ENCODE results near the gene ARHGEF17.

The ARHGEF17 gene

DNA sequence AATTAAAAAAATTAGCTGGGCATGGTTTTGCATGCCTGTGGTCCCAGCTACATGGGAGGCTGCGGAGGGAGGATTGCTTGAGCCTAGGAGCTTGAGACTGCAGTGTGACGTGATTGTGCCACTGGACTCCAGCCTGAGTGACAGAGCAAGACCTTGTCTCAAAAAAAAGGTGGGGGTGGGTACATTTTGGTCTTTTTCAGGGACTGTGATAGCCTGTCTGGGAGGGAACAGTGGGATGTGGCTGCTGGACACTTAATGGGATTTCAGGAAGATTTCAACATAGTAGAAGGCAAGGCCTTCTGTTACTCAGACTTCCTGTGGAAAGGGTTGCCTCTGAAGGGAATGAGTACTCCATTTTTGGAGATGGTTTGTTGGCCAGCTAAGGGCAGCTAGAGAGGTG, 108.7 kb downstream of the ARHGEF17 start:
- Histone ChIP-seq H3K36me3 (ENCODE audit: control insufficient read depth, insufficient read depth, low read length) (no peaks in the 10 kb centered on the region), H3K4me3 (ENCODE audit: low read depth, low read length) (no peak overlapping the region), H2AFZ (no peak overlapping the region), H3K4me2 (ENCODE audit: low read length) (no peak overlapping the region), H3K9me3 (ENCODE audit: control insufficient read depth, low read length) (no peaks in the 10 kb centered on the region), H3K4me1 (peaks cover 3% of the 10 kb centered on the region), H3K9ac (no peak overlapping the region), H3K27me3 (ENCODE audit: control insufficient read depth, insufficient read depth, low read length) (no peaks in the 10 kb centered on the region), H3K79me2 (no peaks in the 10 kb centered on the region), H3K27ac (no peak overlapping the region)
- TF ChIP-seq, protein P1, sequence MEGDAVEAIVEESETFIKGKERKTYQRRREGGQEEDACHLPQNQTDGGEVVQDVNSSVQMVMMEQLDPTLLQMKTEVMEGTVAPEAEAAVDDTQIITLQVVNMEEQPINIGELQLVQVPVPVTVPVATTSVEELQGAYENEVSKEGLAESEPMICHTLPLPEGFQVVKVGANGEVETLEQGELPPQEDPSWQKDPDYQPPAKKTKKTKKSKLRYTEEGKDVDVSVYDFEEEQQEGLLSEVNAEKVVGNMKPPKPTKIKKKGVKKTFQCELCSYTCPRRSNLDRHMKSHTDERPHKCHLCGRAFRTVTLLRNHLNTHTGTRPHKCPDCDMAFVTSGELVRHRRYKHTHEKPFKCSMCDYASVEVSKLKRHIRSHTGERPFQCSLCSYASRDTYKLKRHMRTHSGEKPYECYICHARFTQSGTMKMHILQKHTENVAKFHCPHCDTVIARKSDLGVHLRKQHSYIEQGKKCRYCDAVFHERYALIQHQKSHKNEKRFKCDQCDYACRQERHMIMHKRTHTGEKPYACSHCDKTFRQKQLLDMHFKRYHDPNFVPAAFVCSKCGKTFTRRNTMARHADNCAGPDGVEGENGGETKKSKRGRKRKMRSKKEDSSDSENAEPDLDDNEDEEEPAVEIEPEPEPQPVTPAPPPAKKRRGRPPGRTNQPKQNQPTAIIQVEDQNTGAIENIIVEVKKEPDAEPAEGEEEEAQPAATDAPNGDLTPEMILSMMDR (IDR thresholded peaks at IDR 0.05) = no peak

Data from parathyroid adenoma (tissue), 2 donors.